Caco-2 (cell line): ENCODE results near the gene DUSP6. TPM values are rescaled to one million over a fixed set of nuclear protein-coding genes. Genes with fewer than 3 reads are reported as not detected.
A peak's percentile ranks its signal among the peaks of the same experiment; 100 is the strongest.

Experiments used
- BruUV-seq: library from RNA; stranded (reverse); fragments of 400-500 nt; replicated peaks from 2 replicates; lab custom pipeline; 2021; lab: Mats Ljungman, UMichigan
- CTCF ChIA-PET: fragments of 300-600 bp; sonication (Branson Sonifier 250); formaldehyde crosslinking; loops from one replicate; lab custom pipeline; 2022; ENCODE audit warnings: antibody characterized with exemption; lab: Charles Lee
- POLR2A ChIA-PET: fragments of 300-600 bp; sonication (Branson Sonifier 250); formaldehyde crosslinking; loops from one replicate; lab custom pipeline; 2022; ENCODE audit warnings: antibody characterized with exemption; lab: Charles Lee
- DNase-seq, 2 experiments: peaks; one replicate each; pipeline versions ENCODE4 v3.0.0 to v3.0.0-alpha.2; 2020 to 2022
- H3K27me3 ChIP-seq: replicated peaks from 2 replicates; pipeline ENCODE4 v1.6.0; 2011; ENCODE audit warnings: low read length; ENCODE audit not compliant: control insufficient read depth, insufficient read depth
- H3K36me3 ChIP-seq: 2 replicates; pipeline ENCODE4 v1.5.1; 2011; ENCODE audit warnings: low read length; ENCODE audit not compliant: control insufficient read depth, insufficient read depth
- H3K4me1 ChIP-seq: fragments of 250-450 bp; sonication (Bioruptor Pico); 2 replicates; pipeline ENCODE4 v1.5.1; 2020; ENCODE audit warnings: mild to moderate bottlenecking
- H3K4me3 ChIP-seq: 2 replicates; pipeline ENCODE4 v1.5.1; 2011; ENCODE audit warnings: low read depth, mild to moderate bottlenecking, control low read depth, low read length
- H3K9me3 ChIP-seq: fragments of 250-450 bp; sonication (Bioruptor Pico); 2 replicates; pipeline ENCODE4 v1.5.1; 2020; ENCODE audit warnings: mild to moderate bottlenecking, moderate library complexity
- H3K27ac Mint-ChIP-seq: one replicate; pipeline ENCODE4 v1.8.0; 2022; ENCODE audit warnings: mixed read lengths; ENCODE audit not compliant: unreplicated experiment
- H3K27me3 Mint-ChIP-seq: one replicate; pipeline ENCODE4 v1.8.0; 2022; ENCODE audit warnings: mixed read lengths; ENCODE audit not compliant: insufficient read depth, unreplicated experiment
- H3K36me3 Mint-ChIP-seq: one replicate; pipeline ENCODE4 v1.8.0; 2022; ENCODE audit warnings: mild to moderate bottlenecking, mixed read lengths; ENCODE audit not compliant: insufficient read depth, unreplicated experiment
- H3K4me1 Mint-ChIP-seq: one replicate; pipeline ENCODE4 v1.8.0; 2022; ENCODE audit warnings: low read depth, mixed read lengths; ENCODE audit not compliant: unreplicated experiment
- H3K4me3 Mint-ChIP-seq: one replicate; pipeline ENCODE4 v1.8.0; 2022; ENCODE audit warnings: mild to moderate bottlenecking, moderate library complexity, mixed read lengths; ENCODE audit not compliant: unreplicated experiment
- H3K9me3 Mint-ChIP-seq: one replicate; pipeline ENCODE4 v1.8.0; 2022; ENCODE audit warnings: mixed read lengths; ENCODE audit not compliant: unreplicated experiment
- CTCF ChIP-seq, 2 experiments: fragments of 200-600 bp in 1 of 2; IDR thresholded peaks; 1 replicate in 1 of 2; 2 replicates in 1 of 2; pipeline versions ENCODE4 v1.5.1 to v1.8.0; 2011 to 2022; ENCODE audit warnings: antibody characterized with exemption in 1 of 2, control low read depth in 1 of 2, inconsistent platforms in 1 of 2, low read depth in 1 of 2, low read length in 1 of 2, mild to moderate bottlenecking in 1 of 2, moderate library complexity in 1 of 2; ENCODE audit not compliant: insufficient read depth in 1 of 2, severe bottlenecking in 1 of 2, unreplicated experiment in 1 of 2
- intact Hi-C: fragments of 100-400 bp; cut with micrococcal nuclease; formaldehyde crosslinking; loops from one replicate; pipeline ENCODE4 v1.10.0; 2022; ENCODE audit not compliant: unreplicated experiment
- total RNA-seq: library from RNA; stranded (reverse); gene quantifications from 2 replicates; pipeline ENCODE4 v1.2.3, GENCODE V29; 2022

Gene DUSP6
- total RNA-seq, 1 experiment from 2014 or later = 22.4 TPM

- ChIA-PET POLR2A (no interaction called here), CTCF (no interaction called here)
- no TSS peak for BruUV-seq
- intact Hi-C loops = loop anchor here (10.0 kb wide), 2 partner anchors 345 to 435 kb away; partner anchors contain the start of gene ATP2B1
- H3K4me3 Mint-ChIP-seq = no peak overlapping the region
- no peak for DNase-seq
- Histone ChIP-seq H3K27me3 (no peaks in the 10 kb centered on the region), H3K36me3 (no peaks in the 10 kb centered on the region), H3K9me3 (no peaks in the 10 kb centered on the region), H3K4me3 (no peak overlapping the region), H3K4me1 (peaks cover 41% of the 10 kb centered on the region)
- no peak for TF ChIP-seq CTCF (IDR thresholded peaks at IDR 0.05; ENCODE audit: insufficient read depth in 1 of 2, low read depth in 1 of 2, low read length in 1 of 2, severe bottlenecking in 1 of 2, unreplicated experiment in 1 of 2)
- no peaks in the 10 kb centered on the region for H3K9me3 Mint-ChIP-seq
- no peaks in the 10 kb centered on the region for H3K27me3 Mint-ChIP-seq
- no peak overlapping the region for H3K27ac Mint-ChIP-seq
- H3K4me1 Mint-ChIP-seq = peaks cover 39% of the 10 kb centered on the region
- peaks cover 12% of the 10 kb centered on the region for H3K36me3 Mint-ChIP-seq
These were observed 7.3 kb upstream of the DUSP6 start for GRCh38 chr12:89359615-89360014.

DNA sequence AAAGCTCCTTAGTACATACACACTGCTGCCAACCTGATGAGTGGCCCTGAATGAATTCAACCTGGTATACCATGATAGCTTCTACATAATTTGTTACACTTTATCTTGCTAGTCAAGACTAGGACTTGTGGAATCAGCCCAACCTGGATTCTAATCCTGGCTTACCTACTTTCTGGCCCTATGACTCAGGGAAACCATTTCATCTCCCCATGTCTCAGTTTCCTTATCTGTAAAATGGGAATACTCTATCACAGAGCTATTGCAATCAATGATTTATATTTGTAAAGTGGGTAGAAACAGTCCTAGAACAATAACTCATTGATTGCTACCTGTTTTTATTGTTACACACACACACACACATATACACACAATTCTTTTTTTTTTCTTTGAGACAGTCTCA lies 6.5 kb upstream of the DUSP6 start:
- H3K27me3 ChIP-seq = no peaks in the 10 kb centered on the region
- no peak overlapping the region for H3K27ac Mint-ChIP-seq
- intact Hi-C loops = loop anchor here (10.0 kb wide), 2 partner anchors 346 to 434 kb away; partner anchors contain the start of gene ATP2B1
- no peaks in the 10 kb centered on the region for H3K36me3 ChIP-seq
- H3K4me3 ChIP-seq = no peak overlapping the region
- peaks cover 20% of the 10 kb centered on the region for H3K36me3 Mint-ChIP-seq
- no peaks in the 10 kb centered on the region for H3K27me3 Mint-ChIP-seq
- peaks cover 41% of the 10 kb centered on the region for H3K4me1 ChIP-seq
- ChIA-PET CTCF (no interaction called here), POLR2A (no interaction called here)
- no peak for TF ChIP-seq CTCF (IDR thresholded peaks at IDR 0.05; ENCODE audit: insufficient read depth in 1 of 2, low read depth in 1 of 2, low read length in 1 of 2, severe bottlenecking in 1 of 2, unreplicated experiment in 1 of 2)
- no peaks in the 10 kb centered on the region for H3K9me3 ChIP-seq
- no TSS peak for BruUV-seq
- peaks cover 37% of the 10 kb centered on the region for H3K4me1 Mint-ChIP-seq
- no peaks in the 10 kb centered on the region for H3K9me3 Mint-ChIP-seq
- no peak for DNase-seq
- H3K4me3 Mint-ChIP-seq = no peak overlapping the region

- BruUV-seq = no TSS peak
- Histone ChIP-seq H3K27me3 (no peaks in the 10 kb centered on the region), H3K9me3 (no peaks in the 10 kb centered on the region), H3K36me3 (no peaks in the 10 kb centered on the region), H3K4me1 (peaks cover 41% of the 10 kb centered on the region), H3K4me3 (no peak overlapping the region)
- Mint-ChIP-seq H3K4me1 (peaks cover 29% of the 10 kb centered on the region), H3K27me3 (no peaks in the 10 kb centered on the region), H3K27ac (no peak overlapping the region), H3K36me3 (peaks cover 34% of the 10 kb centered on the region), H3K4me3 (peak overlapping the region; percentile 52), H3K9me3 (no peaks in the 10 kb centered on the region)
- CTCF ChIA-PET = interaction anchor here (2.2 kb wide), 1 partner anchor 22 kb away, joined by 14 read pairs; no protein-coding TSS in a partner anchor
- no peak for TF ChIP-seq CTCF (IDR thresholded peaks at IDR 0.05; ENCODE audit: insufficient read depth in 1 of 2, low read depth in 1 of 2, low read length in 1 of 2, severe bottlenecking in 1 of 2, unreplicated experiment in 1 of 2)
- POLR2A ChIA-PET = interaction anchor here (0.8 to 1.8 kb wide), 2 partner anchors 11 to 21 kb away, joined by 3 to 9 read pairs; no protein-coding TSS in a partner anchor
- intact Hi-C loops = loop anchor here (10.0 kb wide), 2 partner anchors 347 to 433 kb away; partner anchors contain the start of gene ATP2B1
- DNase-seq = peak; percentile 69 to 87
These were observed 5.0 kb upstream of the DUSP6 start for GRCh38 chr12:89357297-89357730.
